IMR-90 (cell line): Measurements from ENCODE around the gene FARP1. TPM values are rescaled to one million over a fixed set of nuclear protein-coding genes. Genes with fewer than 3 reads are reported as not detected.

Experiments
- ATAC-seq: fragments of 200-7000 bp; cut with Tn5 transposase; 2 replicates; pipeline ENCODE4 v1.9.1; 2020; ENCODE audit warnings: low read depth, mild to moderate bottlenecking, moderate library complexity
- BruUV-seq: library from RNA; stranded (reverse); fragments of 400-500 nt; replicated peaks from 2 replicates; lab custom pipeline; 2021; lab: Mats Ljungman, UMichigan
- CTCF ChIA-PET: fragments of 300-600 bp; formaldehyde crosslinking; extraction: SDS; loops from one replicate; lab custom pipeline; 2021; ENCODE audit warnings: antibody characterized with exemption; lab: Yijun Ruan, JAX
- POLR2A ChIA-PET: fragments of 300-600 bp; sonication (Branson Sonifier 250); formaldehyde crosslinking; loops from one replicate; lab custom pipeline; 2022; ENCODE audit warnings: antibody characterized with exemption; ENCODE audit not compliant: unreplicated experiment; lab: Charles Lee
- DNase-seq: peaks from one replicate; pipeline ENCODE4 v3.0.0; 2013
- H2AFZ ChIP-seq: replicated peaks from 2 replicates; pipeline ENCODE3; 2013; ENCODE audit warnings: low read length, mild to moderate bottlenecking; ENCODE audit not compliant: poor library complexity
- H2AK5ac ChIP-seq: 2 replicates; pipeline ENCODE4 v1.6.1; 2013; ENCODE audit warnings: low read depth, low read length, inconsistent platforms
- H2AK9ac ChIP-seq: replicated peaks from 2 replicates; pipeline ENCODE3; 2013; ENCODE audit warnings: mild to moderate bottlenecking, low read depth, low read length, moderate library complexity; ENCODE audit not compliant: poor library complexity
- H2BK120ac ChIP-seq: 2 replicates; pipeline ENCODE4 v1.6.1; 2013; ENCODE audit warnings: low read depth, low read length, inconsistent platforms
- H2BK15ac ChIP-seq: 3 replicates; pipeline ENCODE4 v1.6.1; 2013; ENCODE audit warnings: low read depth, low read length, inconsistent platforms
- H2BK20ac ChIP-seq: 2 replicates; pipeline ENCODE4 v1.6.1; 2013; ENCODE audit warnings: low read depth, mild to moderate bottlenecking, inconsistent platforms, low read length, moderate library complexity
- H2BK5ac ChIP-seq: 2 replicates; pipeline ENCODE4 v1.6.1; 2013; ENCODE audit warnings: mild to moderate bottlenecking, low read depth, low read length, inconsistent platforms; ENCODE audit not compliant: poor library complexity, severe bottlenecking
- H3K14ac ChIP-seq: replicated peaks from 2 replicates; pipeline ENCODE4 v1.6.1; 2013; ENCODE audit warnings: low read depth, low read length, inconsistent platforms
- H3K18ac ChIP-seq: 2 replicates; pipeline ENCODE4 v1.6.1; 2013; ENCODE audit warnings: low read depth, low read length, control low read depth
- H3K23ac ChIP-seq: 2 replicates; pipeline ENCODE4 v1.6.1; 2013; ENCODE audit warnings: low read depth, low read length, inconsistent platforms
- H3K27ac ChIP-seq: 2 replicates; pipeline ENCODE4 v1.5.1; 2013; ENCODE audit warnings: mild to moderate bottlenecking, control low read depth, low read length; ENCODE audit not compliant: insufficient read depth
- H3K27me3 ChIP-seq: 2 replicates; pipeline ENCODE4 v1.6.1; 2013; ENCODE audit warnings: low read length; ENCODE audit not compliant: control insufficient read depth, insufficient read depth
- H3K36me3 ChIP-seq: 2 replicates; pipeline ENCODE4 v1.6.1; 2013; ENCODE audit warnings: low read length, mixed read lengths; ENCODE audit not compliant: control insufficient read depth, insufficient read depth
- H3K4ac ChIP-seq: 2 replicates; pipeline ENCODE4 v1.6.1; 2013; ENCODE audit warnings: low read depth, low read length, inconsistent platforms
- H3K4me1 ChIP-seq: 2 replicates; pipeline ENCODE4 v1.6.1; 2013; ENCODE audit warnings: low read length, mixed read lengths; ENCODE audit not compliant: control insufficient read depth, insufficient read depth
- H3K4me2 ChIP-seq: 2 replicates; pipeline ENCODE4 v1.6.1; 2013; ENCODE audit warnings: low read depth, mild to moderate bottlenecking, control low read depth, low read length, moderate library complexity
- H3K4me3 ChIP-seq: 2 replicates; pipeline ENCODE4 v1.5.1; 2013; ENCODE audit warnings: low read depth, mild to moderate bottlenecking, control low read depth, low read length, moderate library complexity; ENCODE audit not compliant: insufficient read depth
- H3K56ac ChIP-seq: 2 replicates; pipeline ENCODE4 v1.6.1; 2013; ENCODE audit warnings: low read length, inconsistent platforms; ENCODE audit not compliant: insufficient read depth; ENCODE audit errors: extremely low read depth
- H3K79me1 ChIP-seq, 2 experiments: 2 replicates each; pipeline ENCODE4 v1.6.1; 2013; ENCODE audit warnings: low read length in 2 of 2, inconsistent platforms in 1 of 2, low read depth in 1 of 2
- H3K9ac ChIP-seq: 2 replicates; pipeline ENCODE4 v1.6.1; 2013; ENCODE audit warnings: low read depth, low read length, control low read depth
- H3K9me1 ChIP-seq: 2 replicates; pipeline ENCODE4 v1.6.1; 2013; ENCODE audit warnings: low read length, inconsistent platforms; ENCODE audit not compliant: insufficient read depth
- H3K9me3 ChIP-seq: 2 replicates; pipeline ENCODE4 v1.6.1; 2013; ENCODE audit warnings: low read length; ENCODE audit not compliant: control insufficient read depth, insufficient read depth
- H4K20me1 ChIP-seq: 2 replicates; pipeline ENCODE4 v1.6.1; 2013; ENCODE audit warnings: low read length, inconsistent platforms; ENCODE audit not compliant: insufficient read depth
- H4K5ac ChIP-seq: 2 replicates; pipeline ENCODE4 v1.6.1; 2013; ENCODE audit warnings: mild to moderate bottlenecking, low read depth, low read length, control low read depth
- H4K8ac ChIP-seq, 2 experiments: 2 replicates each; pipeline ENCODE4 v1.6.1; 2013; ENCODE audit warnings: low read depth in 2 of 2, low read length in 2 of 2, control low read depth in 1 of 2, inconsistent platforms in 1 of 2
- H4K91ac ChIP-seq: 2 replicates; pipeline ENCODE4 v1.6.1; 2013; ENCODE audit warnings: low read depth, low read length, inconsistent platforms; ENCODE audit not compliant: insufficient read depth
- BHLHE40 ChIP-seq: fragments of 150-350 bp; IDR thresholded peaks from 2 replicates; pipeline ENCODE4 v1.6.1; 2016; ENCODE audit warnings: mild to moderate bottlenecking, low read depth, low read length
- CEBPB ChIP-seq: IDR thresholded peaks from 2 replicates; pipeline ENCODE4 v1.6.1; 2012; ENCODE audit warnings: low read depth, low read length, improper control_type of control experiment
- CHD1 ChIP-seq: IDR thresholded peaks from 2 replicates; pipeline ENCODE4 v1.6.1; 2012; ENCODE audit warnings: low read depth, low read length, improper control_type of control experiment
- ELK1 ChIP-seq: fragments of 150-350 bp; IDR thresholded peaks from 2 replicates; pipeline ENCODE4 v1.6.1; 2016; ENCODE audit warnings: low read depth, mild to moderate bottlenecking, low read length, moderate library complexity, borderline replicate concordance
- MAFK ChIP-seq: IDR thresholded peaks from 2 replicates; pipeline ENCODE4 v1.6.1; 2012; ENCODE audit warnings: low read depth, low read length, improper control_type of control experiment
- MAZ ChIP-seq: IDR thresholded peaks from 2 replicates; pipeline ENCODE4 v1.6.1; 2012; ENCODE audit warnings: low read depth, mild to moderate bottlenecking, low read length, improper control_type of control experiment, moderate library complexity, borderline replicate concordance
- MXI1 ChIP-seq: IDR thresholded peaks from 2 replicates; pipeline ENCODE4 v1.6.1; 2012; ENCODE audit warnings: low read depth, mild to moderate bottlenecking, low read length, moderate library complexity, borderline replicate concordance
- NFE2L2 ChIP-seq: fragments of 150-350 bp; IDR thresholded peaks from 2 replicates; pipeline ENCODE4 v1.6.1; 2016; ENCODE audit warnings: low read depth, mild to moderate bottlenecking, low read length
- RCOR1 ChIP-seq: IDR thresholded peaks from 2 replicates; pipeline ENCODE4 v1.6.1; 2012; ENCODE audit warnings: mild to moderate bottlenecking, low read length, improper control_type of control experiment; ENCODE audit not compliant: insufficient replicate concordance
- RFX5 ChIP-seq: IDR thresholded peaks from 2 replicates; pipeline ENCODE4 v1.8.0; 2012; ENCODE audit warnings: low read depth, mild to moderate bottlenecking, low read length, moderate library complexity
- SMC3 ChIP-seq: fragments of 150-350 bp; IDR thresholded peaks from 2 replicates; pipeline ENCODE4 v1.6.1; 2016; ENCODE audit warnings: low read depth, mild to moderate bottlenecking, antibody characterized with exemption, low read length, moderate library complexity
- USF2 ChIP-seq: fragments of 150-350 bp; IDR thresholded peaks from 2 replicates; pipeline ENCODE4 v1.6.1; 2017; ENCODE audit warnings: mild to moderate bottlenecking, antibody characterized with exemption, low read length, low read depth
- WGBS, 2 experiments: methylation state at CpG; one replicate each; pipeline versions ENCODE4 v1.1.5 to v1.1.7; 2013; ENCODE audit warnings: missing lambda C conversion rate in 2 of 2; ENCODE audit not compliant: insufficient read length in 1 of 2; ENCODE audit errors: extremely low coverage in 2 of 2; 5-methylcytosine and 5-hydroxymethylcytosine counted together
- dilution Hi-C: fragments of 300-500 bp; cut with HindIII; formaldehyde crosslinking; loops from one replicate; pipeline ENCODE4 v1.14.3; 2018; ENCODE audit warnings: low sequenced_read_pairs; ENCODE audit not compliant: unreplicated experiment
- in situ Hi-C: fragments of 300-500 bp; cut with MboI; formaldehyde crosslinking; loops from 3 replicates; pipeline ENCODE4 v1.14.3; 2019; ENCODE audit warnings: low sequenced_read_pairs, inconsistent platforms, mixed read lengths
- intact Hi-C: fragments of 100-400 bp; cut with micrococcal nuclease; formaldehyde crosslinking; loops from 2 replicates; pipeline ENCODE4 v1.10.0; 2022
- polyA plus RNA-seq, 3 experiments: library from polyadenylated mRNA; depleted of rRNA; stranded (reverse); fragments of >200 nt; gene quantifications; 2 replicates each; pipeline ENCODE4 v1.2.3, GENCODE V29; 2012; ENCODE audit warnings: low replicate concordance in 1 of 3
- total RNA-seq: library from RNA; depleted of rRNA; stranded (reverse); fragments of >200 nt; gene quantifications from 2 replicates; pipeline ENCODE4 v1.2.3, GENCODE V29; 2012

Gene FARP1
- total and polyA plus RNA-seq, 2 of the 4 experiments (the other 2 are of a cell fraction): 39.6 to 57.0 TPM

- Histone ChIP-seq H2BK15ac (no peak overlapping the region), H3K9me1 (peaks cover 27% of the 10 kb centered on the region), H2AFZ (no peak overlapping the region), H3K4me2 (no peak overlapping the region), H3K56ac (no peak overlapping the region), H3K4me1 (peaks cover 4% of the 10 kb centered on the region), H3K4ac (no peak overlapping the region), H2AK9ac (no peak overlapping the region), H3K27ac (no peak overlapping the region), H4K91ac (no peak overlapping the region), H3K9ac (no peak overlapping the region), H2BK120ac (no peak overlapping the region), H3K14ac (no peak overlapping the region), H3K36me3 (peaks cover 56% of the 10 kb centered on the region), H2BK20ac (no peak overlapping the region), H4K20me1 (peaks cover 3% of the 10 kb centered on the region; the same call in 1 of the 2 replicates), H3K79me1 (peaks cover 21 to 60% of the 10 kb centered on the region in 2 experiments), H3K23ac (no peak overlapping the region), H4K8ac (no peak overlapping the region), H3K9me3 (no peaks in the 10 kb centered on the region), H2AK5ac (no peak overlapping the region), H3K4me3 (no peak overlapping the region), H4K5ac (no peak overlapping the region), H3K18ac (no peak overlapping the region), H3K27me3 (no peaks in the 10 kb centered on the region), H2BK5ac (no peak overlapping the region)
- intact Hi-C loops (no loop called here), in situ Hi-C loops (no loop called here), dilution Hi-C loops (no loop called here)
- no TSS peak for BruUV-seq
- TF ChIP-seq MAFK (no peak), USF2 (no peak), ELK1 (no peak), RFX5 (no peak), BHLHE40 (no peak), MXI1 (no peak), CHD1 (no peak), RCOR1 (no peak), CEBPB (no peak), MAZ (no peak), NFE2L2 (no peak), SMC3 (no peak)
- CTCF ChIA-PET: interaction anchor here (0.6 kb wide), 1 partner anchor 48 kb away, joined by 3 read pairs; no protein-coding TSS in a partner anchor
- POLR2A ChIA-PET: no interaction called here
- WGBS, 2 experiments: no CpG with 5 or more reads among the region's 8 CpGs
- DNase-seq (no peak), ATAC-seq (no peak)
Observed at GRCh38 chr13:98386637-98387036, 243.7 kb downstream of the FARP1 start.
